Heart left ventricle (tissue), 16 donors: ENCODE measurements around the gene GDI1. TPM values are rescaled to one million over a fixed set of nuclear protein-coding genes. Genes with fewer than 3 reads are reported as not detected.

Experiments used
- ATAC-seq, 4 donors: fragments of 200-7000 bp; cut with Tn5 transposase; one replicate each; pipeline ENCODE4 v1.9.1; 2020 to 2022; ENCODE audit warnings: moderate library complexity in 4 of 4, mild to moderate bottlenecking in 3 of 4, moderate number of reproducible peaks in 1 of 4
- DNase-seq, 5 donors: peaks; one replicate each; pipeline ENCODE4 v3.0.0-alpha.2; 2020
- H3K27ac ChIP-seq, 12 donors: fragments of 200-600 bp; sonication (generic) in 4 of 12; one replicate each; pipeline versions ENCODE4 v1.5.0 to v1.8.0; 2016 to 2022; ENCODE audit warnings: mild to moderate bottlenecking in 2 of 12
- H3K27me3 ChIP-seq, 9 donors: fragments of 200-600 bp; sonication (generic) in 2 of 9; one replicate each; pipeline versions ENCODE4 v1.5.1 to v1.8.0; 2016 to 2022; ENCODE audit warnings: mild to moderate bottlenecking in 3 of 9
- H3K36me3 ChIP-seq, 9 donors: fragments of 200-600 bp; sonication (generic) in 2 of 9; one replicate each; pipeline versions ENCODE4 v1.5.0 to v1.8.0; 2018 to 2022; ENCODE audit warnings: mild to moderate bottlenecking in 2 of 9
- H3K4me1 ChIP-seq, 12 donors: fragments of 200-600 bp; sonication (generic) in 4 of 12; one replicate each; pipeline versions ENCODE4 v1.5.0 to v1.8.0; 2016 to 2022; ENCODE audit warnings: mild to moderate bottlenecking in 3 of 12
- H3K4me3 ChIP-seq, 12 donors: fragments of 200-600 bp; sonication (generic) in 4 of 12; one replicate each; pipeline versions ENCODE4 v1.5.0 to v1.8.0; 2017 to 2022; ENCODE audit warnings: mild to moderate bottlenecking in 9 of 12, moderate library complexity in 4 of 12
- H3K9me3 ChIP-seq, 12 donors: fragments of 200-600 bp; sonication (generic) in 4 of 12; one replicate each; pipeline versions ENCODE4 v1.5.0 to v1.8.0; 2016 to 2022; ENCODE audit warnings: mild to moderate bottlenecking in 1 of 12
- POLR2A ChIP-seq, 2 donors: fragments of 450-650 bp; IDR thresholded peaks; one replicate each; pipeline ENCODE4 v1.6.1; 2017; ENCODE audit warnings: antibody characterized with exemption in 2 of 2, mild to moderate bottlenecking in 2 of 2, moderate library complexity in 2 of 2
- WGBS, 4 donors: extraction: QIAGEN DNeasy Blood & Tissue Kit in 2 of 4; methylation state at CpG; one replicate each; pipeline versions ENCODE4 v1.1.5 to v1.1.7; 2013 to 2018; 5-methylcytosine and 5-hydroxymethylcytosine counted together
- intact Hi-C, 10 donors: fragments of 100-400 bp; cut with DNase I; formaldehyde crosslinking; loops; one replicate each; pipeline versions ENCODE4 v1.11.1 to v1.14.2; 2022
- polyA plus RNA-seq, 2 donors: library from polyadenylated mRNA; stranded (reverse); fragments of 200-250 nt; gene quantifications; one replicate each; pipeline ENCODE4 v1.2.3, GENCODE V29; 2013
- total RNA-seq, 9 donors: library from RNA; depleted of rRNA in 2 of 9; stranded (reverse); fragments of >200 nt in 2 of 9; fragmentation: NEBNext Ultra II Directional in 3 of 9; extraction: Animal tissue kit (Norgen Biotek cat#: 25700) in 3 of 9; gene quantifications; one replicate each; pipeline versions ENCODE4 v1.1.0 to v1.2.4, GENCODE V29; 2016 to 2023
- TF ChIP-seq, protein P1 (sequence below), 12 donors: fragments of 200-600 bp; sonication (generic) in 4 of 12; IDR thresholded peaks; one replicate each; pipeline versions ENCODE4 v1.5.0 to v1.8.0; 2018 to 2022; ENCODE audit warnings: antibody characterized with exemption in 12 of 12, mild to moderate bottlenecking in 5 of 12
- donor health status: ischemic (EF 13 %, LVEDD 7.1; RV severe dilation, severe dysfunction).
- donor health status: healthy with polysubstance abuse.
- donor health status: DM: no; HTN: yes; CAD: no.
- donor health status: DM: no; HTN: no; CAD: no.
- donor health status: ischemic (EF 25% LVEDD 6.9; RV normal size, moderate dysfunction).
- donor health status: ischemic (EF 25% LVEDD 5.7; RV mildly dilated, moderate dysfunction).
- donor health status: healthy.
- donor health status: DM: yes; HTN: yes; CAD: no.
- donor health status: ischemic (EF 35%, LVEDD 5.7; RV mildly dilated, moderate dysfunction).
- donor health status: nonischemic (EF 11% LVEDD 7.7; RV severe dilation, severe dysfunction).
- donor health status: DM: yes; HTN: yes; CAD: no.
- donor health status: PGD.
- donor health status: ischemic (EF 29% LVEDD 5.4; RV normal size, mild dysfunction).
- donor health status: nonischemic (EF 23%, LVEDD 6.1; RV moderate dilation, normal function).

GDI1 gene
- total and polyA plus RNA-seq, 11 donors: 73.6 to 152 (median 92.2) TPM

DNA sequence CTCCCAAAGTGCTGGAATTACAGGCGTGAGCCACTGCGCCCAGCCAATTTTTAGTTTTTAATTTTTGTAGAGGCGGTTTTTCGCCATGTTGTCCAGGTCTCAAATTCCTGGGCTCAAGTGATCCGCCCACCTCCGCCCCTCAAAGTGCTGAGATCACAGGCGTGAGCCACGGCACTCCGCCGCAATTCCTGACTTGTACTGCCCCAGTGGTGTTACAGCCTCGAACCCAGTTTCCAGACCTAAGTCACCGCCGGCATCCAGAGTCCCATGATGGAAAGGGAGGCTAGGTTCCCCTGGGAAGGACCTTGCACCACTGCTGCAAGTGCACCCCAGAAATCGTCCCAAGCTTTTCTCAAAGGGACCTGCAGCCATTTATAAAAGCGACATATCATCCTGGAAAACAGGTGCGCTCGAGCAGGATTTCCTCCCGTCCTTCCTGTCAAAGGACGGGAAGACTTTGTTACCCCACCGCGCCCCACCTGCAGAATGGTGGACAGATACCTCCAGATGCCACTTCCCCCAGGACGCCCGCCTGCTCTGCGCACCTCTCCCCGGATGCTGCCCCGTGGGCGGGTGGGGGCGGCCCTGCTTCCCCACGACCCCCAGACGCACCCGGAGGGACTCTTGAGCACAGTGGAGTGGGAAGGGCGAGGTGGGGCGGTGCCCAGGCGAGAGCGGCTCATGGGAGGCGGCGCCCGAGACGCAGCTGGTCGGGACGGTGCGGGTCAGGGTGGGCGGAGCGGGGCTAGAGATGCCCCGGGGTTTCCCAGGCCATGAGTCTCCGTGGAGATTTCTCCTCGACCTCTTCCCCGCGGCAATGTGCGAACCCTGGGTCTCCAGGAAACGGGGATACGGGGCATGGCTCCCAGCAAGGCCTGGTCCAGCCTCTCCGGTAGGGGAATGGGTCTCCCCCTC, 39.7 kb upstream of the GDI1 start:
- DNase-seq (peak; percentile 73 to 88 (median 85)), ATAC-seq (peak; percentile 63 to 86 (median 82))
- H3K4me1 ChIP-seq: peaks cover 0 to 16% (median 10%) of the 10 kb centered on the region in 12 donors

DNA sequence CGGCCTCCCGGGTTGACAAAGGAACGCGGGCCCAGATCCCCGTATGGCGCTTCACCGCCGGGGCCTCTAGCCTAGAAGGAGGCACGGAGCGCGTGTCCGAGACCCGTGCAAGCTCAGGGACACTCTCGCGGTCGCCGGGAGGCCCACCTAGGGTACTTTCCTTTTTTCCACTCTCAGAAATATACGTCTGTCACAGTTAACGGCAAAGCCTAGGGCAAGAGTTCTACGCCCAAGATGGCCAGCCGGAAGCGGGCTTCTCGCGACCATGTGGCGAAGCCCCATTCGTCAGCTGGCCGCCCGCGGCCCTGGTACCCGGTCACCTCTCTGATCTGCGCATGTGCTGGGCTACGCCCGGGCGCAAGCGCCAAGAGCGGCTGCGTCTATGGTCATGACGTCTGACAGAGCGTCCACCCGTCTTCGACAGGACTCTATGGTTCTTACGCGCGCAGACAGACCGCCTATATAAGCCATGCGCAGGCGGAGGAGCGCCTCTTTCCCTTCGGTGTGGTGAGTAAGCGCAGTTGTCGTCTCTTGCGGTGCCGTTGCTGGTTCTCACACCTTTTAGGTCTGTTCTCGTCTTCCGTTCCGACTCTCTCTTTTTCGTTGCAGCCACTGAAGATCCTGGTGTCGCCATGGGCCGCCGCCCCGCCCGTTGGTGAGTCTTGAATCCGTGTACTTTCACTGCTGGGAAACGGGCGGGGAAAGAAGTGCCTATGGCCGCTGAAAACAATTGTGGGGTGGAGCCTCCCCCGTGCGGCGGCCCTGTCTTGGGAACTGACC, 38.9 kb upstream of the GDI1 start, which contains the start of gene RPL10:
RPL10 (plus strand) TSS at position 490 of the 780 bp plus-strand sequence; CDS start at position 633, 143 bp downstream.
- Histone ChIP-seq H3K27ac (peak within 1 kb of the TSS; percentile 98 to 100 (median 98)), H3K27me3 (no peaks in the 10 kb centered on the region), H3K4me3 (peak within 1 kb of the TSS; percentile 67 to 99 (median 86)), H3K9me3 (no peaks in the 10 kb centered on the region), H3K36me3 (peaks cover 0 to 31% (median 24%) of the 10 kb centered on the region in 9 donors), H3K4me1 (peaks cover 0 to 16% (median 10%) of the 10 kb centered on the region in 12 donors)
- WGBS, 4 donors: 0 to 52% (median 14%) methylated on average over 63 to 69 of the region's 69 CpGs
- TF ChIP-seq POLR2A (IDR thresholded peaks at IDR 0.05): peak in 1 of 2 donors; percentile 91
- TF ChIP-seq, protein P1, sequence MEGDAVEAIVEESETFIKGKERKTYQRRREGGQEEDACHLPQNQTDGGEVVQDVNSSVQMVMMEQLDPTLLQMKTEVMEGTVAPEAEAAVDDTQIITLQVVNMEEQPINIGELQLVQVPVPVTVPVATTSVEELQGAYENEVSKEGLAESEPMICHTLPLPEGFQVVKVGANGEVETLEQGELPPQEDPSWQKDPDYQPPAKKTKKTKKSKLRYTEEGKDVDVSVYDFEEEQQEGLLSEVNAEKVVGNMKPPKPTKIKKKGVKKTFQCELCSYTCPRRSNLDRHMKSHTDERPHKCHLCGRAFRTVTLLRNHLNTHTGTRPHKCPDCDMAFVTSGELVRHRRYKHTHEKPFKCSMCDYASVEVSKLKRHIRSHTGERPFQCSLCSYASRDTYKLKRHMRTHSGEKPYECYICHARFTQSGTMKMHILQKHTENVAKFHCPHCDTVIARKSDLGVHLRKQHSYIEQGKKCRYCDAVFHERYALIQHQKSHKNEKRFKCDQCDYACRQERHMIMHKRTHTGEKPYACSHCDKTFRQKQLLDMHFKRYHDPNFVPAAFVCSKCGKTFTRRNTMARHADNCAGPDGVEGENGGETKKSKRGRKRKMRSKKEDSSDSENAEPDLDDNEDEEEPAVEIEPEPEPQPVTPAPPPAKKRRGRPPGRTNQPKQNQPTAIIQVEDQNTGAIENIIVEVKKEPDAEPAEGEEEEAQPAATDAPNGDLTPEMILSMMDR (IDR thresholded peaks at IDR 0.05): no peak
- DNase-seq (peak; percentile 92 to 97 (median 96)), ATAC-seq (peak; percentile 87 to 97 (median 92))
- intact Hi-C loops: loop anchor here in 2 of 10 donors (5.0 kb wide), 4 partner anchors 79 to 139 kb away; partner anchors contain the start of genes FAM3A (in 1 of the 2), LAGE3 (in 1 of the 2) and SLC10A3 (in 1 of the 2)

More for the DNA sequence above, 39.7 kb upstream of the GDI1 start:
- Histone ChIP-seq H3K9me3 (no peaks in the 10 kb centered on the region), H3K4me3 (peak overlapping the region; percentile 11 to 99 (median 82)), H3K36me3 (peaks cover 0 to 31% (median 24%) of the 10 kb centered on the region in 9 donors), H3K27ac (peak overlapping the region; percentile 98 to 100 (median 98)), H3K27me3 (no peaks in the 10 kb centered on the region)
- 4 to 61% (median 27%) methylated on average over 37 to 53 of the region's 53 CpGs for WGBS, 4 donors
- no peak for TF ChIP-seq POLR2A (IDR thresholded peaks at IDR 0.05)
- TF ChIP-seq, protein P1 (IDR thresholded peaks at IDR 0.05): no peak
- intact Hi-C loops: loop anchor here in 2 of 10 donors (5.0 kb wide), 4 partner anchors 80 to 140 kb away; partner anchors contain the start of genes FAM3A (in 1 of the 2), LAGE3 (in 1 of the 2) and SLC10A3 (in 1 of the 2)

DNA sequence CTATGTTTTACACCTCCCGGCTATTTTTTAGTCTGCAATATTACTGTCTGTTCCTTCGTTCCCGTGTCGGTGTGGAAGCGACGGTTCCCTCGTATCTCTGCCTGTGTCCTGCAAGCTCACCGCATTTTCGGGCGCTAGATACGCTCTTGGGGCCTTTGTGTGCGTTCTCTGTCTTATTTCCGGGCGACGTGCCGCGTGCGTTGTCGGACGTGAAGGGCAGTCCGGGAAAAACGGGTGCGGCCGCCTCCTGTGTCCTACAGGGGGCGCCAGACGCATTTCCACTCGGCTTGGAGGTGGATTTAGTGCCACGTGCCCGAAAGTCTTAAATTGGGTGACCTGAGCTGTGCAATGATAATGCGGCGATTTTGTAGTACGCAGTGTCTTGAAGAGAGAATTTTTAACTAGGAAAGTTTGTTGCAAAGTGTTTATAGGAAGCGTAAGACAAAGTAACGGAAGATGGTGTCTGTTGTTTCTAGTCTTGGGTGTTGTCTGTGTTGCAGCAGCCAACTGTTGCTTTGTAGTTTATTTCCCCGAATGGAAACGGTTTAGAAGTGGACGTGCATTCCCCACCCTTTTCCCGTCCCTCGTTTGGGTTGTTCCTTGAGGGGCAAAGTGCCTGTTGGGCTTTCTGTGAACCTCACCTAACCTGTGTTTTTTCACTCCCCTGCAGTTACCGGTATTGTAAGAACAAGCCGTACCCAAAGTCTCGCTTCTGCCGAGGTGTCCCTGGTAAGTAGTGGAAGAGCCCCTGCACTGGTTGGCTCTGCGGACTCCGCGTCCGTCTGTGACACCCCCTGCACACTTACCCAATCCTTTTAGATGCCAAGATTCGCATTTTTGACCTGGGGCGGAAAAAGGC, 38.1 kb upstream of the GDI1 start:
- Histone ChIP-seq H3K27me3 (no peaks in the 10 kb centered on the region), H3K27ac (peak overlapping the region; percentile 98 to 100 (median 98)), H3K9me3 (no peaks in the 10 kb centered on the region), H3K4me1 (peaks cover 0 to 16% (median 10%) of the 10 kb centered on the region in 12 donors), H3K4me3 (peak overlapping the region; percentile 67 to 99 (median 86)), H3K36me3 (peaks cover 0 to 31% (median 24%) of the 10 kb centered on the region in 9 donors)
- TF ChIP-seq, protein P1 (IDR thresholded peaks at IDR 0.05): peak; percentile 65 to 87 (median 78)
- TF ChIP-seq POLR2A (IDR thresholded peaks at IDR 0.05): no peak
- intact Hi-C loops: loop anchor here in 2 of 10 donors (5.0 kb wide), 4 partner anchors 78 to 138 kb away; partner anchors contain the start of genes FAM3A (in 1 of the 2), LAGE3 (in 1 of the 2) and SLC10A3 (in 1 of the 2)
- peak; percentile 84 to 92 (median 87) for DNase-seq
- peak; percentile 33 to 71 (median 60) for ATAC-seq
- 1 to 40% (median 18%) methylated on average over 49 of the region's 49 CpGs for WGBS, 4 donors
